ENCODE results near the gene KTN1.

The KTN1 gene

GRCh38 chr14:55720796-55721195, 140.8 kb downstream of the KTN1 start:
- TF ChIP-seq CTCF (IDR thresholded peaks at IDR 0.05; ENCODE audit: insufficient read depth, low read length, poor library complexity, severe bottlenecking) (no peak), EZH2phosphoT487 (conservative IDR thresholded peaks at IDR 0.05; ENCODE audit: low read length) (no peak)
- Histone ChIP-seq H2AFZ (ENCODE audit: low read depth, low read length, severe bottlenecking) (no peak overlapping the region), H3K9ac (ENCODE audit: low read length) (no peak overlapping the region), H3K79me2 (ENCODE audit: insufficient read depth, low read length) (no peaks in the 10 kb centered on the region), H3K4me3 (ENCODE audit: insufficient read depth, low read length, poor library complexity, severe bottlenecking) (no peak overlapping the region), H3F3A (ENCODE audit: insufficient read depth) (no peaks in the 10 kb centered on the region), H3K36me3 (ENCODE audit: low read length) (no peaks in the 10 kb centered on the region), H3K9me3 (ENCODE audit: insufficient read depth, low read length) (no peaks in the 10 kb centered on the region), H3K4me2 (ENCODE audit: low read depth, low read length, poor library complexity, severe bottlenecking) (no peak overlapping the region), H3K27ac (ENCODE audit: low read depth, low read length) (no peak overlapping the region), H3K9me2 (replicated peaks; ENCODE audit: insufficient read depth, low read length) (no peaks in the 10 kb centered on the region), H4K20me1 (ENCODE audit: low read depth, low read length) (no peaks in the 10 kb centered on the region), H3K27me3 (ENCODE audit: low read length) (no peaks in the 10 kb centered on the region)

- no peak for TF ChIP-seq EZH2phosphoT487 (conservative IDR thresholded peaks at IDR 0.05; ENCODE audit: low read length)
- TF ChIP-seq CTCF (IDR thresholded peaks at IDR 0.05; ENCODE audit: insufficient read depth, low read length, poor library complexity, severe bottlenecking) = no peak
- Histone ChIP-seq H4K20me1 (ENCODE audit: low read depth, low read length) (no peaks in the 10 kb centered on the region), H3F3A (ENCODE audit: insufficient read depth) (no peaks in the 10 kb centered on the region), H3K9me3 (ENCODE audit: insufficient read depth, low read length) (no peaks in the 10 kb centered on the region), H2AFZ (ENCODE audit: low read depth, low read length, severe bottlenecking) (no peak overlapping the region), H3K9ac (ENCODE audit: low read length) (no peak overlapping the region), H3K4me3 (ENCODE audit: insufficient read depth, low read length, poor library complexity, severe bottlenecking) (no peak overlapping the region), H3K9me2 (replicated peaks; ENCODE audit: insufficient read depth, low read length) (no peaks in the 10 kb centered on the region), H3K36me3 (ENCODE audit: low read length) (no peaks in the 10 kb centered on the region), H3K4me2 (ENCODE audit: low read depth, low read length, poor library complexity, severe bottlenecking) (no peak overlapping the region), H3K79me2 (ENCODE audit: insufficient read depth, low read length) (no peaks in the 10 kb centered on the region), H3K27me3 (ENCODE audit: low read length) (no peaks in the 10 kb centered on the region), H3K27ac (ENCODE audit: low read depth, low read length) (no peak overlapping the region)
These were observed 141.3 kb downstream of the KTN1 start for GRCh38 chr14:55721353-55721752.

- Histone ChIP-seq H3K79me2 (ENCODE audit: insufficient read depth, low read length) (no peaks in the 10 kb centered on the region), H3K4me2 (ENCODE audit: low read depth, low read length, poor library complexity, severe bottlenecking) (no peak overlapping the region), H3K4me3 (ENCODE audit: insufficient read depth, low read length, poor library complexity, severe bottlenecking) (no peak overlapping the region), H3K9me2 (replicated peaks; ENCODE audit: insufficient read depth, low read length) (no peaks in the 10 kb centered on the region), H3K9me3 (ENCODE audit: insufficient read depth, low read length) (no peaks in the 10 kb centered on the region), H2AFZ (ENCODE audit: low read depth, low read length, severe bottlenecking) (no peak overlapping the region), H3K27me3 (ENCODE audit: low read length) (no peaks in the 10 kb centered on the region), H3F3A (ENCODE audit: insufficient read depth) (no peaks in the 10 kb centered on the region), H3K27ac (ENCODE audit: low read depth, low read length) (no peak overlapping the region), H4K20me1 (ENCODE audit: low read depth, low read length) (no peaks in the 10 kb centered on the region), H3K36me3 (ENCODE audit: low read length) (no peaks in the 10 kb centered on the region), H3K9ac (ENCODE audit: low read length) (no peak overlapping the region)
- TF ChIP-seq EZH2phosphoT487 (conservative IDR thresholded peaks at IDR 0.05; ENCODE audit: low read length) = no peak
- TF ChIP-seq CTCF (IDR thresholded peaks at IDR 0.05; ENCODE audit: insufficient read depth, low read length, poor library complexity, severe bottlenecking) = no peak
These were observed 142.0 kb downstream of the KTN1 start for GRCh38 chr14:55722054-55722453.
